GM12878 (cell line): ENCODE measurements around the gene RPL7L1. TPM values are rescaled to one million over a fixed set of nuclear protein-coding genes. Genes with fewer than 3 reads are reported as not detected.

Experiments used
- ATAC-seq: fragments of 200-7000 bp; cut with Tn5 transposase; 3 replicates; pipeline ENCODE4 v1.9.1; 2020; ENCODE audit warnings: mild to moderate bottlenecking, moderate library complexity
- BruUV-seq: library from RNA; stranded (reverse); fragments of 400-500 nt; replicated peaks from 2 replicates; lab custom pipeline; 2021; lab: Mats Ljungman, UMichigan
- CTCF ChIA-PET: fragments of 300-600 bp; sonication (Branson Sonifier 250); formaldehyde crosslinking; extraction: SDS; loops from one replicate; lab custom pipeline; 2021; ENCODE audit warnings: inconsistent platforms; lab: Yijun Ruan, JAX
- POLR2A ChIA-PET: fragments of 350-600 bp; formaldehyde crosslinking; extraction: SDS; loops from one replicate; lab custom pipeline; 2021; ENCODE audit warnings: inconsistent platforms; lab: Charles Lee
- RAD21 ChIA-PET: fragments of 300-600 bp; sonication (Branson Sonifier 250); formaldehyde crosslinking; loops from one replicate; lab custom pipeline; 2023; ENCODE audit warnings: antibody characterized with exemption; ENCODE audit not compliant: unreplicated experiment; lab: Charles Lee
- SMC1A ChIA-PET: fragments of 300-600 bp; sonication (Branson Sonifier 250); formaldehyde crosslinking; loops from one replicate; lab custom pipeline; 2023; ENCODE audit not compliant: unreplicated experiment, uncharacterized antibody; lab: Charles Lee
- DNase-seq: peaks from one replicate; pipeline ENCODE4 v3.0.0-alpha.2; 2011; ENCODE audit warnings: low read depth, low spot score
- FAIRE-seq: peaks from 3 replicates; lab custom pipeline; 2011; peaks lifted over from hg19 to GRCh38; lab: Jason Lieb, UNC
- H2AFZ ChIP-seq: 2 replicates; pipeline ENCODE4 v1.6.0; 2011; ENCODE audit warnings: low read depth, low read length, control low read depth; ENCODE audit not compliant: control insufficient read depth
- H3K27ac ChIP-seq: 2 replicates; pipeline ENCODE4 v1.5.1; 2011; ENCODE audit warnings: control low read depth; ENCODE audit not compliant: control insufficient read depth, insufficient read depth
- H3K27me3 ChIP-seq, 2 experiments: replicated peaks in 1 of 2; 2 replicates each; pipeline versions ENCODE4 v1.6.0 to v1.6.1; 2011; ENCODE audit warnings: low read length in 1 of 2; ENCODE audit not compliant: control insufficient read depth in 2 of 2, insufficient read depth in 2 of 2
- H3K36me3 ChIP-seq, 2 experiments: 2 replicates each; pipeline ENCODE4 v1.5.1; 2011; ENCODE audit warnings: low read length in 1 of 2; ENCODE audit not compliant: control insufficient read depth in 2 of 2, insufficient read depth in 2 of 2
- H3K4me1 ChIP-seq: 2 replicates; pipeline ENCODE4 v1.6.1; 2011; ENCODE audit warnings: mild to moderate bottlenecking, low read length, moderate library complexity, mixed read lengths; ENCODE audit not compliant: control insufficient read depth, insufficient read depth
- H3K4me2 ChIP-seq: 2 replicates; pipeline ENCODE4 v1.6.0; 2011; ENCODE audit warnings: control low read depth; ENCODE audit not compliant: control insufficient read depth, insufficient read depth
- H3K4me3 ChIP-seq: fragments of 200-600 bp; sonication (generic); 2 replicates; pipeline ENCODE4 v1.5.1; 2016
- H3K79me2 ChIP-seq: 2 replicates; pipeline ENCODE4 v1.6.0; 2011; ENCODE audit warnings: low read length; ENCODE audit not compliant: control insufficient read depth, insufficient read depth
- H3K9ac ChIP-seq: 2 replicates; pipeline ENCODE4 v1.8.0; 2011; ENCODE audit warnings: low read length, control low read depth, mixed read lengths; ENCODE audit not compliant: control insufficient read depth, insufficient read depth
- H3K9me3 ChIP-seq: replicated peaks from 3 replicates; pipeline ENCODE4 v1.5.1; 2011; ENCODE audit warnings: mild to moderate bottlenecking, low read length; ENCODE audit not compliant: control insufficient read depth, insufficient read depth
- H4K20me1 ChIP-seq: 2 replicates; pipeline ENCODE4 v1.6.0; 2011; ENCODE audit not compliant: control insufficient read depth, insufficient read depth
- ESRRA ChIP-seq: IDR thresholded peaks from 2 replicates; pipeline ENCODE4 v1.6.1; 2012; ENCODE audit warnings: mild to moderate bottlenecking, low read length, improper control_type of control experiment
- HDGF ChIP-seq: fragments of 450-650 bp; IDR thresholded peaks from 2 replicates; pipeline ENCODE4 v1.6.1; 2016; ENCODE audit warnings: antibody characterized with exemption
- STAT3 ChIP-seq: IDR thresholded peaks from 2 replicates; pipeline ENCODE4 v1.6.1; 2011; ENCODE audit warnings: low read depth, low read length, improper control_type of control experiment
- ZBTB4 ChIP-seq: fragments of 450-650 bp; formaldehyde crosslinking; IDR thresholded peaks from 2 replicates; pipeline ENCODE4 v1.4.0; 2022; ENCODE audit warnings: mild to moderate bottlenecking, moderate library complexity
- WGBS: methylation state at CpG from one replicate; pipeline ENCODE4 v1.1.6; 2016; ENCODE audit warnings: low lambda C conversion rate; ENCODE audit not compliant: insufficient replicate concordance, insufficient coverage; ENCODE audit errors: missing lambda C conversion rate; 5-methylcytosine and 5-hydroxymethylcytosine counted together
- in situ Hi-C: fragments of 300-500 bp; cut with MboI; formaldehyde crosslinking; loops from 9 replicates; pipeline ENCODE4 v1.14.3; 2018; ENCODE audit warnings: mixed read lengths
- intact Hi-C: fragments of 100-400 bp; cut with micrococcal nuclease; formaldehyde crosslinking; loops from one replicate; pipeline ENCODE4 v1.14.2; 2022; ENCODE audit not compliant: unreplicated experiment
- polyA plus RNA-seq, 11 experiments: library from polyadenylated mRNA; depleted of rRNA in 4 of 11; unstranded in 6 of 11; stranded (reverse) in 5 of 11; fragments of >200 nt; fragmentation: Nextera tagmentation in 4 of 11; fragmentation: Illumina TruSeq in 1 of 11; extraction: Ambion mirVana in 4 of 11; extraction: Trizol in 1 of 11; gene quantifications; 1 replicate in 1 of 11; 2 replicates in 10 of 11; pipeline versions ENCODE4 v1.2.1 to v1.2.3, GENCODE V29; 2011 to 2016; ENCODE audit warnings: inconsistent platforms in 2 of 11, missing spikeins in 2 of 11, low read depth in 1 of 11
- total RNA-seq, 4 experiments: library from RNA; depleted of rRNA in 3 of 4; stranded (reverse); fragments of >200 nt in 3 of 4; fragmentation: Illumina TruSeq in 1 of 4; extraction: Trizol in 1 of 4; gene quantifications; 2 replicates each; pipeline versions ENCODE4 v1.2.1 to v1.2.3, GENCODE V29; 2013 to 2021

The RPL7L1 gene
- total and polyA plus RNA-seq, 10 of the 15 experiments (the other 5 are each of a cell fraction or from before 2014, with no cell fraction given), result 54.1 to 154 (median 104) TPM

DNA sequence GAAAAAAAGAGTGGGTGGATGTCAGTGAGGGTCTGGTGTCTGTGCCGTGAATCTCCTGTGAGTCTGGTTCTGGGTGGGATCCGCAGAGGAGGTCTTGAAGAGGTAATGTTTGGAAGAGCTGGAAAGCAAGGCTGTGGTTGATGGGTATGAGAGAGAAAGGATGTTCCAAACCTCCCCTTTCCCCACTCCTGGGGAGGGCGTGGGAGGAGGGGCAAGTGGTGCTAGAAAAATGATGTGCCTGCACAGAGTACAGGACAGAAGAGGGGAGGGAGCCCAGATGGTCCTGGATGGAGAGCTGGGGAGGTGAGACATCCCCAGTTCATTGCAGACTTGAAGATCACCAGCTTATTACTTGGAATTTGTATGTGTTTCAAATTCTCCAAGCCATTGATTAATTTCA is 53.0 kb downstream of the RPL7L1 start:
- ATAC-seq, result no peak
- CTCF ChIA-PET, result interaction anchor here (1.0 kb wide), 1 partner anchor 32 kb away, joined by 3 read pairs; no protein-coding TSS in a partner anchor
- H3K27ac ChIP-seq, result peak overlapping the region; percentile 96; the same call in 1 of the 2 replicates
- TF ChIP-seq STAT3 (no peak), HDGF (peak; percentile 63; the same call in 1 of the 2 replicates)
- TF ChIP-seq, all 136 proteins: peak for 1
- Histone ChIP-seq H3K4me3 (peak overlapping the region; percentile 93), H2AFZ (no peak overlapping the region), H3K36me3 (peaks cover 16 to 37% of the 10 kb centered on the region in 2 experiments), H4K20me1 (peaks cover 12% of the 10 kb centered on the region), H3K9ac (peak overlapping the region; percentile 83; the same call in 1 of the 2 replicates), H3K9me3 (no peaks in the 10 kb centered on the region), H3K4me2 (peak overlapping the region; percentile 73), H3K79me2 (peaks cover 54% of the 10 kb centered on the region), H3K4me1 (peaks cover 28% of the 10 kb centered on the region), H3K27me3 (no peaks in the 10 kb centered on the region)
- DNase-seq, result no peak
- WGBS, result 60% methylated on average over 3 of the region's 3 CpGs
- ChIA-PET POLR2A (interaction anchor here (0.9 kb wide), 1 partner anchor 89 kb away, joined by 3 read pairs; the partner anchor contains the start of gene RRP36), RAD21 (no interaction called here), SMC1A (interaction anchor here (1.4 kb wide), 1 partner anchor 52 kb away, joined by 3 read pairs; the partner anchor contains the start of gene PPP2R5D)
- BruUV-seq, result no TSS peak
- in situ Hi-C loops, result no loop called here
- intact Hi-C loops, result no loop called here
- no peak for FAIRE-seq

- peak overlapping the region; percentile 31; the same call in 1 of the 2 replicates for H3K27ac ChIP-seq
- H3K9ac ChIP-seq, result no peak overlapping the region
- intact Hi-C loops, result no loop called here
- H3K4me1 ChIP-seq, result peaks cover 28% of the 10 kb centered on the region
- no peaks in the 10 kb centered on the region for H3K9me3 ChIP-seq
- peaks cover 54% of the 10 kb centered on the region for H3K79me2 ChIP-seq
- H3K36me3 ChIP-seq, result peaks cover 22 to 43% of the 10 kb centered on the region in 2 experiments
- ChIA-PET POLR2A (interaction anchor here (0.6 to 0.9 kb wide), 2 partner anchors 46 to 89 kb away, joined by 3 read pairs; partner anchors contain the start of genes PEX6 and RRP36), RAD21 (no interaction called here), CTCF (no interaction called here), SMC1A (interaction anchor here (0.6 to 1.0 kb wide), 2 partner anchors 13 to 542 kb away, joined by 3 read pairs; no protein-coding TSS in a partner anchor)
- no peak overlapping the region for H2AFZ ChIP-seq
- peak overlapping the region; percentile 93 for H3K4me3 ChIP-seq
- FAIRE-seq (no peak), DNase-seq (no peak), ATAC-seq (no peak)
- peak overlapping the region; percentile 73 for H3K4me2 ChIP-seq
- TSS peak; percentile 4 for BruUV-seq
- H3K27me3 ChIP-seq, result no peaks in the 10 kb centered on the region
- TF ChIP-seq ZBTB4 (CRISPR knock-in tag) (no peak), ESRRA (no peak)
- 52% methylated on average over 3 of the region's 3 CpGs for WGBS
- H4K20me1 ChIP-seq, result peaks cover 12% of the 10 kb centered on the region
- in situ Hi-C loops, result no loop called here
Observed at GRCh38 chr6:42933205-42933604, 53.8 kb downstream of the RPL7L1 start.
